Mucosa of rectum (tissue), 2 donors: Measurements from ENCODE around the gene ASB2.

ENCODE experiments used
- H3K27ac ChIP-seq, 2 donors: one replicate each; pipeline ENCODE4 v1.7.0; 2013; ENCODE audit warnings: inconsistent platforms in 2 of 2, low read depth in 2 of 2, low read length in 2 of 2
- H3K27me3 ChIP-seq, 2 donors: one replicate each; pipeline ENCODE4 v1.7.0; 2013; ENCODE audit warnings: low read length in 2 of 2; ENCODE audit not compliant: control insufficient read depth in 2 of 2, insufficient read depth in 2 of 2
- H3K36me3 ChIP-seq, 2 donors: one replicate each; pipeline ENCODE4 v1.7.0; 2013; ENCODE audit warnings: low read length in 2 of 2; ENCODE audit not compliant: control insufficient read depth in 2 of 2, insufficient read depth in 2 of 2
- H3K4me1 ChIP-seq, 2 donors: one replicate each; pipeline ENCODE4 v1.7.0; 2013; ENCODE audit warnings: low read length in 2 of 2, mild to moderate bottlenecking in 1 of 2; ENCODE audit not compliant: control insufficient read depth in 2 of 2, insufficient read depth in 2 of 2
- H3K4me3 ChIP-seq, 2 donors: one replicate each; pipeline ENCODE4 v1.7.0; 2013; ENCODE audit warnings: low read length in 2 of 2
- H3K9ac ChIP-seq, 2 donors: one replicate each; pipeline ENCODE4 v1.7.0; 2013; ENCODE audit warnings: low read length in 2 of 2, low read depth in 1 of 2, mild to moderate bottlenecking in 1 of 2
- H3K9me3 ChIP-seq, 2 donors: one replicate each; pipeline ENCODE4 v1.7.0; 2013; ENCODE audit warnings: low read length in 2 of 2; ENCODE audit not compliant: control insufficient read depth in 2 of 2
- donor health status: healthy.
- donor health status: Normal muscosa, but diverticular disease.

The ASB2 gene

GRCh38 chr14:93897476-93897845 is 78.9 kb downstream of the ASB2 start:
- Histone ChIP-seq H3K27me3 (no peaks in the 10 kb centered on the region), H3K9me3 (no peaks in the 10 kb centered on the region), H3K36me3 (no peaks in the 10 kb centered on the region), H3K4me3 (no peak overlapping the region), H3K9ac (no peak overlapping the region), H3K4me1 (no peaks in the 10 kb centered on the region), H3K27ac (no peak overlapping the region)

GRCh38 chr14:93895023-93895604 is 81.3 kb downstream of the ASB2 start:
- no peak overlapping the region for H3K4me3 ChIP-seq
- H3K36me3 ChIP-seq, result no peaks in the 10 kb centered on the region
- H3K9ac ChIP-seq, result no peak overlapping the region
- no peak overlapping the region for H3K27ac ChIP-seq
- no peaks in the 10 kb centered on the region for H3K9me3 ChIP-seq
- H3K27me3 ChIP-seq, result no peaks in the 10 kb centered on the region
- no peaks in the 10 kb centered on the region for H3K4me1 ChIP-seq

GRCh38 chr14:93893661-93894261 is 82.6 kb downstream of the ASB2 start:
- Histone ChIP-seq H3K4me3 (no peak overlapping the region), H3K27me3 (peaks cover 0 to 2% of the 10 kb centered on the region in 2 donors), H3K9ac (no peak overlapping the region), H3K36me3 (no peaks in the 10 kb centered on the region), H3K27ac (no peak overlapping the region), H3K9me3 (no peaks in the 10 kb centered on the region), H3K4me1 (no peaks in the 10 kb centered on the region)

- H3K9ac ChIP-seq, result no peak overlapping the region
- H3K27me3 ChIP-seq, result peaks cover 0 to 7% of the 10 kb centered on the region in 2 donors
- no peak overlapping the region for H3K4me3 ChIP-seq
- H3K4me1 ChIP-seq, result no peaks in the 10 kb centered on the region
- H3K36me3 ChIP-seq, result no peaks in the 10 kb centered on the region
- no peak overlapping the region for H3K27ac ChIP-seq
- no peaks in the 10 kb centered on the region for H3K9me3 ChIP-seq
Observed at GRCh38 chr14:93892923-93893558, 83.3 kb downstream of the ASB2 start.

- H3K9me3 ChIP-seq, result no peaks in the 10 kb centered on the region
- no peak overlapping the region for H3K9ac ChIP-seq
- H3K36me3 ChIP-seq, result no peaks in the 10 kb centered on the region
- no peaks in the 10 kb centered on the region for H3K4me1 ChIP-seq
- H3K27me3 ChIP-seq, result peaks cover 0 to 7% of the 10 kb centered on the region in 2 donors
- no peak overlapping the region for H3K4me3 ChIP-seq
- no peak overlapping the region for H3K27ac ChIP-seq
Observed at GRCh38 chr14:93892505-93892839, 83.9 kb downstream of the ASB2 start.

- Histone ChIP-seq H3K9ac (no peak overlapping the region), H3K4me3 (no peak overlapping the region), H3K27ac (no peak overlapping the region)
Observed at GRCh38 chr14:93891756-93892504, 84.4 kb downstream of the ASB2 start.

GRCh38 chr14:93889739-93890483 is 86.5 kb downstream of the ASB2 start:
- Histone ChIP-seq H3K4me3 (no peak overlapping the region), H3K9ac (no peak overlapping the region), H3K4me1 (no peaks in the 10 kb centered on the region), H3K27ac (no peak overlapping the region), H3K9me3 (no peaks in the 10 kb centered on the region), H3K27me3 (peaks cover 0 to 7% of the 10 kb centered on the region in 2 donors), H3K36me3 (no peaks in the 10 kb centered on the region)

More at GRCh38 chr14:93891756-93892504, 84.4 kb downstream of the ASB2 start:
- H3K36me3 ChIP-seq, result no peaks in the 10 kb centered on the region
- H3K27me3 ChIP-seq, result peaks cover 0 to 7% of the 10 kb centered on the region in 2 donors
- H3K4me1 ChIP-seq, result no peaks in the 10 kb centered on the region
- no peaks in the 10 kb centered on the region for H3K9me3 ChIP-seq

GRCh38 chr14:93888995-93889394 is 87.4 kb downstream of the ASB2 start:
- H3K9ac ChIP-seq, result no peak overlapping the region
- H3K36me3 ChIP-seq, result no peaks in the 10 kb centered on the region
- peaks cover 0 to 7% of the 10 kb centered on the region in 2 donors for H3K27me3 ChIP-seq
- no peaks in the 10 kb centered on the region for H3K4me1 ChIP-seq
- H3K9me3 ChIP-seq, result no peaks in the 10 kb centered on the region
- no peak overlapping the region for H3K27ac ChIP-seq
- no peak overlapping the region for H3K4me3 ChIP-seq

GRCh38 chr14:93884950-93885349 is 91.4 kb downstream of the ASB2 start:
- Histone ChIP-seq H3K27ac (no peak overlapping the region), H3K4me1 (no peaks in the 10 kb centered on the region), H3K27me3 (peaks cover 0 to 7% of the 10 kb centered on the region in 2 donors), H3K36me3 (no peaks in the 10 kb centered on the region), H3K9ac (no peak overlapping the region), H3K9me3 (no peaks in the 10 kb centered on the region), H3K4me3 (no peak overlapping the region)
